BE2C (cell line): ENCODE measurements around the gene SAMD4B.
A peak's percentile ranks its signal among the peaks of the same experiment; 100 is the strongest.

Experiments used
- DNase-seq: peaks from one replicate; pipeline ENCODE4 v3.0.0-alpha.2; 2020
- H3K27me3 ChIP-seq: fragments of 250-450 bp; sonication (Bioruptor Pico); 2 replicates; pipeline ENCODE4 v1.5.1; 2020; ENCODE audit warnings: mild to moderate bottlenecking
- H3K36me3 ChIP-seq: fragments of 250-450 bp; sonication (Bioruptor Pico); 2 replicates; pipeline ENCODE4 v1.5.1; 2020; ENCODE audit warnings: mild to moderate bottlenecking
- H3K4me1 ChIP-seq: fragments of 250-450 bp; sonication (Bioruptor Pico); 2 replicates; pipeline ENCODE4 v1.5.1; 2020
- H3K4me3 ChIP-seq: 2 replicates; pipeline ENCODE4 v1.5.1; 2011; ENCODE audit warnings: low read depth, low read length
- H3K9me3 ChIP-seq: fragments of 250-450 bp; sonication (Bioruptor Pico); 2 replicates; pipeline ENCODE4 v1.5.1; 2020
- CTCF ChIP-seq: IDR thresholded peaks from 2 replicates; pipeline ENCODE4 v1.5.1; 2012; ENCODE audit warnings: mild to moderate bottlenecking, low read depth, low read length

Gene SAMD4B

GRCh38 chr19:39401549-39402345 is 59.5 kb downstream of the SAMD4B start:
- no peaks in the 10 kb centered on the region for H3K36me3 ChIP-seq
- H3K4me3 ChIP-seq = no peak overlapping the region
- DNase-seq = peak; percentile 38
- H3K9me3 ChIP-seq = no peaks in the 10 kb centered on the region
- no peak for TF ChIP-seq CTCF
- no peaks in the 10 kb centered on the region for H3K27me3 ChIP-seq
- peaks cover 29% of the 10 kb centered on the region for H3K4me1 ChIP-seq

DNA sequence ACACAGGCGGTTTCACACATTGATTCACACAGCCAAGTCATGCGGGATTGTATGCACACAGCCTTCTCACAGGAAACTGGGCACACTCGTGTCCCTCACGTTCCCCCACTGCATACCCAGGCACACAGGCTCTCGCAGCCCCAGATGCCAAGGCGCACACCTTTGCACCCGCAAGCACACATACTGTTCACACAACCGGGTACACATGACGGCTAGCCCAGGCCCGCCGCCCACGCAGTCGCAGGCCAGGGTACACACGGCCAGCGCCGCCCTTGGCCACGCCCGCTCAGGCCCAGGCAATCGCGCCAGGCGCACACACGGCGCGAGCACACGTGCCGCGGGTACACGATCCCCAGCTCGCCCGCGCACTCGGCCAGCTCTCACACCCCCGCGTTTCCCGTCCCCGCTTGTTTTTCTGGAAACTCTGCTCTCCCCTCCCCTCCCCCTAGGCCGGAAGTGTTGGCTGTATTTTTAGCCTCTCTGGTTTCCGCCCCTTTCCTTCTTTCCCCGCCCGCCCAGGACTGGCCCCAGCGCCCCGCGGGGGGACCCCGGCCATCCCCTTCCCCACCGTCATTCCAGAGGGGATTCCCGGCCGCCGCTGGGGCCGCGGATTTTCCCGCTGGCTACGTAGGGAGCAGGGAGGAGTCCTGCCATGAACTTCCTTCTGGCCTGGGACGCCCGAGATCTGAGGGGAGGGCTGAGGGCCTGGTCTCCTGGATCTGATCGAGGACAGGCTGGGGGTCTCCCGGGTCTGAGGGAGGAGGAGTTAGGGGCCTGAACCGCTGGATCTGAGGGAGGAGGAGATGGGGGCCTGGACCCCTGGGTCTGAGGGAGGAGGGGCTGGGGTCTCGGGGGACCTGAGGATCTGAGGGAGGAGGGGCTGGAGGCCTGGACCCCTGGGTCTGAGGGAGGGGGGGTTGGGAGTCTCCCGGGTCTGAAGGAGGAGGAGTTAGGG is 60.4 kb downstream of the SAMD4B start:
- Histone ChIP-seq H3K4me3 (peak overlapping the region; percentile 56), H3K27me3 (no peaks in the 10 kb centered on the region), H3K4me1 (peaks cover 29% of the 10 kb centered on the region), H3K36me3 (no peaks in the 10 kb centered on the region), H3K9me3 (no peaks in the 10 kb centered on the region)
- no peak for TF ChIP-seq CTCF
- peak; percentile 72 for DNase-seq

DNA sequence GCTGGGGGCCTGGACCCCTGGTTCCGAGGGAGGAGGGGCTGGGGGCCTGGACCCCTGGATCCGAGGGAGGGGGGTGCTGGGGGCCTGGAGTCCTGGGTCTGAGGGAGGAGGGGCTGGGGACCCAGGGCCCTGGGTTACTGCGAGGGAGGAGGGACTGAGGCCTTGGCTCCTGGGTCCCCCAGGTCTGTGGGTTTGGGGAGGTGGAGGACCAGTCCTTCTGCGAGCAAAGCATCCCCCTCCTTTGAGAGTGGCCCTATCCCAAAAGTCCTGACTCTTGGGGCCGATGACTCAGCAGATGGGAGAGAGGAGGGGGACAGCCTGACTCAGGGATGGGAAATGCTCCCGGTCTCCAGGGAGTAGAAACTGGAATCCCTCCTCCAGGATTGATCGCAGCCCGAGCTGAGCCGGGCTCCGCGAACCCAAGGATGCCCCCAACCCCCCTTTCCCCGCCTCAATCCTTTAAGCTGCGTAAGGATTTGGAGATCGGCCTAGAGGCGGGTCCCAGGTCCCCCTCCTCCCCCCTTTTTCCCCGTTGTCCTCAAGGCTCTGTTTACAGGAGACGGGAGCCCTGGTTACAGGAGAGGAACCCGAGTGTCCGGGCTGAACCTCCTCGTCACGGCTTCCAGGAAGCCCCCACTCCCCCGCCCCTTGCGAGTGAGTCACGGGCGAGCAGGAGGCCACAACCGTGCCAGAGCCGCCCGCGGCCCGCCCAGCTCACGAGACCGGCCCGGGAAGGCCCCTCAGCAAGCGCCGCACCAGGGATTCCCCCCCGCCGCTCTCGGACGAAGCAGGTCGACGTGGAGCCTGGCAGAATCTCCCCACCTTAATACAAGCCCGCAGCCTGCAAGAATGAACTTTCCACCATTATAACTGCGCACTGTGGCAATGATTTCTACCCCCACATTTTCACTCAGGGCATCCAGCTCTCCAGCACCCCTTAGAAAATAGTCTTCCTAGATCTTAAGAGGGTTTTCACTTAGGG is 61.4 kb downstream of the SAMD4B start:
- peak; percentile 92 for DNase-seq
- peak overlapping the region; percentile 56 for H3K4me3 ChIP-seq
- TF ChIP-seq CTCF = no peak
- H3K4me1 ChIP-seq = peaks cover 26% of the 10 kb centered on the region
- H3K27me3 ChIP-seq = no peaks in the 10 kb centered on the region
- no peaks in the 10 kb centered on the region for H3K36me3 ChIP-seq
- H3K9me3 ChIP-seq = no peaks in the 10 kb centered on the region

GRCh38 chr19:39405261-39405957 is 63.2 kb downstream of the SAMD4B start:
- DNase-seq = no peak
- Histone ChIP-seq H3K36me3 (no peaks in the 10 kb centered on the region), H3K4me1 (peaks cover 26% of the 10 kb centered on the region), H3K4me3 (no peak overlapping the region), H3K9me3 (no peaks in the 10 kb centered on the region), H3K27me3 (no peaks in the 10 kb centered on the region)
- TF ChIP-seq CTCF = no peak

- no peak for DNase-seq
- TF ChIP-seq CTCF = no peak
- Histone ChIP-seq H3K36me3 (no peaks in the 10 kb centered on the region), H3K27me3 (no peaks in the 10 kb centered on the region), H3K4me1 (peaks cover 26% of the 10 kb centered on the region), H3K9me3 (no peaks in the 10 kb centered on the region), H3K4me3 (peak overlapping the region; percentile 87)
Observed at GRCh38 chr19:39405958-39406655, 63.9 kb downstream of the SAMD4B start.
